Kidney (tissue), 14 donors: ENCODE results near the gene INKA2. TPM values are rescaled to one million over a fixed set of nuclear protein-coding genes. Genes with fewer than 3 reads are reported as not detected.

Experiments
- DNase-seq, 5 donors: peaks; one replicate each; pipeline ENCODE4 v3.0.0-alpha.2; 2013 to 2020
- FAIRE-seq: peaks from 2 replicates; lab custom pipeline; 2012; peaks lifted over from hg19 to GRCh38; lab: Jason Lieb, UNC
- H3K27ac ChIP-seq, 2 donors: one replicate each; pipeline ENCODE4 v1.7.0; 2013; ENCODE audit warnings: low read depth in 2 of 2, low read length in 2 of 2, inconsistent platforms in 1 of 2
- H3K27me3 ChIP-seq: one replicate; pipeline ENCODE4 v1.7.1; 2013; ENCODE audit warnings: low read length, inconsistent platforms; ENCODE audit not compliant: control insufficient read depth, insufficient read depth
- H3K36me3 ChIP-seq, 3 donors: one replicate each; pipeline versions ENCODE4 v1.7.0 to v1.7.1; 2013; ENCODE audit warnings: low read length in 3 of 3, control low read depth in 1 of 3, inconsistent platforms in 1 of 3; ENCODE audit not compliant: insufficient read depth in 3 of 3, control insufficient read depth in 2 of 3
- H3K4me1 ChIP-seq, 3 donors: one replicate each; pipeline versions ENCODE4 v1.7.0 to v1.7.1; 2013; ENCODE audit warnings: low read length in 3 of 3, inconsistent platforms in 1 of 3, low read depth in 1 of 3; ENCODE audit not compliant: control insufficient read depth in 2 of 3, insufficient read depth in 2 of 3
- H3K4me3 ChIP-seq, 3 donors: one replicate each; pipeline versions ENCODE4 v1.7.0 to v1.8.1; 2013; ENCODE audit warnings: low read length in 3 of 3, control low read depth in 1 of 3, inconsistent platforms in 1 of 3
- H3K9ac ChIP-seq, 3 donors: one replicate each; pipeline versions ENCODE4 v1.7.0 to v1.7.1; 2013; ENCODE audit warnings: low read length in 3 of 3, control low read depth in 1 of 3, inconsistent platforms in 1 of 3
- H3K9me3 ChIP-seq, 3 donors: one replicate each; pipeline versions ENCODE4 v1.7.0 to v1.7.1; 2013; ENCODE audit warnings: low read length in 3 of 3, control low read depth in 1 of 3, inconsistent platforms in 1 of 3; ENCODE audit not compliant: control insufficient read depth in 2 of 3, insufficient read depth in 1 of 3
- intact Hi-C: fragments of 100-400 bp; cut with DNase I; formaldehyde crosslinking; loops from one replicate; pipeline ENCODE4 v1.11.1; 2022
- polyA plus RNA-seq: library from polyadenylated mRNA; stranded (reverse); fragments of 350-450 nt; fragmentation: Illumina TruSeq; extraction: RNeasy Lipid Tissue Mini Kit (QIAGEN cat#74804); gene quantifications from one replicate; pipeline ENCODE4 v1.2.3, GENCODE V29; 2014; ENCODE audit warnings: low read depth, low replicate concordance; ENCODE audit not compliant: insufficient read depth
- total RNA-seq: library from RNA; stranded (reverse); fragmentation: NEBNext Ultra II Directional; extraction: Animal tissue kit (Norgen Biotek cat#: 25700); gene quantifications from one replicate; pipeline ENCODE4 v1.2.1, GENCODE V29; 2021
- TF ChIP-seq, protein P1 (sequence below): IDR thresholded peaks from 3 replicates; pipeline ENCODE4 v1.5.1; 2012; ENCODE audit warnings: mild to moderate bottlenecking, moderate library complexity, borderline replicate concordance; ENCODE audit not compliant: insufficient read depth; ENCODE audit errors: extremely low read depth
- donor health status: control.
- donor health status: control.
- donor health status: control.
- donor health status: control.
- donor health status: control.
- donor health status: DM: yes; HTN: yes; CAD: no.
- donor health status: Normal renal cell carcinoma (clear cell type).

INKA2 gene
- total and polyA plus RNA-seq, 2 donors from 2014 or later, result 3.5 to 5.6 TPM

DNA sequence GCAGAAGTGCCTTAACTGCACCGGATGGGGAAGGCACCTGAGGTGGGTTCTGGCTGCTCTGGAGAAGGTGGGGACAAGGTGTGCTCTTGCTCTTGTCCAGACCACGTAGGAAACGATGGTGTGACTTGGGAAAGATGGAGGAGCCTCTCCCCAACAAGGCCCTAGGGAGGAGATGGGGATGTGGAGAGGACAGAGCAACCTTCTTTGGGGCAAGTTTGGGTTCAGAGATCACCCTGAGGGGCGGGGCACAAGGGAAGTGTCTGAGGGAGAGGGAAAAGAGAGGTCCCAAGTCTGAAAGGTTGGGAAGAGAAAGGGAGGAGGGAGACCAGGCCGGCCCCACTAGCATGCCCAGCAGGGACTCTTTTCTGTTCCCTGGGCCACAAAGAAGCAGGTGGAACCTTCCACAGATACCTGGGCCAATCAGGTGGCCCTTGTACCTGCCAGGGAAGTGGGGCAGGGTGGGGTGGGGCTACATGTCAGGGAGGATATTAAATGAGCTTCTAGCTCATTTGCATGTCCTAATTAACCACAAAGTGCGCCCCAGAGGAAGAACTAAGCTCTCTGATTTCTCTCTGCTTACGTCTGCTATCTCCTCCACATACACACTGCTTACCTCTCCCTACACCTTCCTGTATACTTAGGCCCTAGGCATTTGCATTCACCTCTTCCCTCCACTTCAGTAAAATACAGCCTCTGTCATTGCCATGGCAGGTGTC is 15.9 kb downstream of the INKA2 start:
- H3K4me1 ChIP-seq, result no peaks in the 10 kb centered on the region
- no peaks in the 10 kb centered on the region for H3K36me3 ChIP-seq
- FAIRE-seq, result no peak
- peak in 1 of 5 donors; percentile 13 for DNase-seq
- TF ChIP-seq, protein P1, sequence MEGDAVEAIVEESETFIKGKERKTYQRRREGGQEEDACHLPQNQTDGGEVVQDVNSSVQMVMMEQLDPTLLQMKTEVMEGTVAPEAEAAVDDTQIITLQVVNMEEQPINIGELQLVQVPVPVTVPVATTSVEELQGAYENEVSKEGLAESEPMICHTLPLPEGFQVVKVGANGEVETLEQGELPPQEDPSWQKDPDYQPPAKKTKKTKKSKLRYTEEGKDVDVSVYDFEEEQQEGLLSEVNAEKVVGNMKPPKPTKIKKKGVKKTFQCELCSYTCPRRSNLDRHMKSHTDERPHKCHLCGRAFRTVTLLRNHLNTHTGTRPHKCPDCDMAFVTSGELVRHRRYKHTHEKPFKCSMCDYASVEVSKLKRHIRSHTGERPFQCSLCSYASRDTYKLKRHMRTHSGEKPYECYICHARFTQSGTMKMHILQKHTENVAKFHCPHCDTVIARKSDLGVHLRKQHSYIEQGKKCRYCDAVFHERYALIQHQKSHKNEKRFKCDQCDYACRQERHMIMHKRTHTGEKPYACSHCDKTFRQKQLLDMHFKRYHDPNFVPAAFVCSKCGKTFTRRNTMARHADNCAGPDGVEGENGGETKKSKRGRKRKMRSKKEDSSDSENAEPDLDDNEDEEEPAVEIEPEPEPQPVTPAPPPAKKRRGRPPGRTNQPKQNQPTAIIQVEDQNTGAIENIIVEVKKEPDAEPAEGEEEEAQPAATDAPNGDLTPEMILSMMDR, result no peak
- H3K27me3 ChIP-seq, result no peaks in the 10 kb centered on the region
- H3K9me3 ChIP-seq, result no peaks in the 10 kb centered on the region
- no peak overlapping the region for H3K27ac ChIP-seq
- intact Hi-C loops, result no loop called here
- no peak overlapping the region for H3K9ac ChIP-seq
- H3K4me3 ChIP-seq, result no peak overlapping the region

DNA sequence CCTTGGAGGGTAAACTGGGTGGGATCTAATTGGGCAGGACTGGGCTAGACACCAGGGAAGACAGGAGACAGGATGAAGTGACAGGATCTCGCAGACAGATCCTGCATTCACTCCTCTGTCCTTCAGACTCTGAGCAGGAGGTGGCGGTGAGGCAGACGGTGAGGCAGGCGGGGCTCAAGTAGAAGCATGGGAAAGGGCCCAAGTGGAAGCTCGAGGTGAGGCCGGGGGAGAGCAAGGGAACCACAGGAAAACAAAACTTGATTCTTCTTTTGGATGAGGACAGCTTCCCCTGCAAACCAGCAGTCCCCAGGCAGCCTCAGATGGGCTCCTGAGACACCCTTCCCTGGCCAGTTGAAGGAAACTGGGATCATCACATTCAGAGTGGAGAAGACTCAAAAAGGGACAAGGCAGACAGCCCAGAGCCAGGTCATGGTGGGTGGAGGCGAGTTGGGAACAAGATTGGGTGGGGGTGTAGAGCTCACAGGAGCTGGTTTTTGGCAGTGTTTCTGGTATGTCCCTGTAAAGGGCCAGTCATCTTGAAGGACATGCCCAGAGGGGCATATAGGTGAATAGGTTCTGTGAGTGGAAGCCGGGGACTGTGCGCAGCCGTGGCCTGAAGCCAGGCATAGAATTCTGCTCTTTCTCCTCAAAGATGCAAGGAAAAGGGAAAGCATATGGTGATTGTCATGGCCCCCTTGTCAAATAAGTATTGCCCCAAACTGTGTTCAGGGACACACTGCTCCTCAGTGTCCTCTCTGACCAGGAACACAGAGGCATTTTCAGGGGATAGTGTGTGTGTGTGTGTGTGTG is 18.0 kb downstream of the INKA2 start:
- Histone ChIP-seq H3K4me1 (no peaks in the 10 kb centered on the region), H3K27ac (no peak overlapping the region), H3K9me3 (no peaks in the 10 kb centered on the region), H3K36me3 (no peaks in the 10 kb centered on the region), H3K4me3 (no peak overlapping the region), H3K9ac (no peak overlapping the region), H3K27me3 (no peaks in the 10 kb centered on the region)
- TF ChIP-seq, protein P1, result no peak
- DNase-seq, result no peak
- no peak for FAIRE-seq
- intact Hi-C loops, result no loop called here

DNA sequence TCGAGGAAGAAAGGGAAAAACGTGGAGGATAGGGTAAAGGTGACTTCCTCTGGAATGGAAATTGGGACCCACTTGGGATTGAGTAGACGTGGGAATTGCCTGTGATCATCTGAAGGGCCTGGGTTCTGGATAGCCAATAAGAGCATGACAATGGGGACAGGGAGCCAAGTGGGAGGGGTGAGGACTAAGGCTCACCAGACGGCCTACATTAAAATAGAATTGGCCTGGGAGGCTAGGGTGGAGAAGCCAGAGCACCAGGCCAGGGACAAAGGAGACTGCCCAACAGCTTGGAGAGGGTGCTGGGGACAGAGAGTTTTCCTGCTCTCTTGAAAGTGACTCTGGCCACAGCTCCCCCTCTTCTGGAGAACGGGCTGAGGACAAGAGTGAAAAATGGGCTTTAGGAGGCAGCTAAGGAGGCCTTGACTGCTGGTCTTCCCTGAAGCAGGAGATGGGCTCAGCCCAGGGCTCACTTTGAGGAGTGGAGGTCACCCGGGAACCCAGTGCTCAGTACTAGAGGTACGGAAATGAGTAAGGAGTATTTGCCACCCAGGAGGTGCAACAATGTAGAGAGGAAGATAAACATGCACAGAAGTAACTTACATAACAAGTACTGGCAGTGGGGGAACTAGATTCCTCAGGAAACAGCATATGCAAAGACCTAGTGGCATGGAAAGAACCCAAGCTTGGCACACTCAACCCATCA is 18.8 kb downstream of the INKA2 start:
- intact Hi-C loops, result no loop called here
- Histone ChIP-seq H3K27me3 (no peaks in the 10 kb centered on the region), H3K36me3 (no peaks in the 10 kb centered on the region), H3K4me3 (no peak overlapping the region), H3K9ac (no peak overlapping the region), H3K9me3 (no peaks in the 10 kb centered on the region), H3K27ac (peak overlapping the region in 1 of 2 donors; percentile 2), H3K4me1 (no peaks in the 10 kb centered on the region)
- FAIRE-seq, result no peak
- no peak for DNase-seq
- TF ChIP-seq, protein P1, result no peak
